AG09309 (cell line): Measurements from ENCODE around the gene PTPN1.

Experiments used
- DNase-seq: peaks from one replicate; pipeline ENCODE4 v3.0.0-alpha.2; 2010; ENCODE audit warnings: low read depth
- H3K4me3 ChIP-seq: 2 replicates; pipeline ENCODE4 v1.5.1; 2011; ENCODE audit warnings: mild to moderate bottlenecking, low read depth, low read length, moderate library complexity; ENCODE audit not compliant: control insufficient read depth
- CTCF ChIP-seq: IDR thresholded peaks from 2 replicates; pipeline ENCODE4 v1.5.1; 2011; ENCODE audit warnings: mild to moderate bottlenecking, low read depth, low read length, inconsistent platforms; ENCODE audit not compliant: insufficient read depth, control insufficient read depth; ENCODE audit errors: missing control alignments

Gene PTPN1

GRCh38 chr20:50591233-50591852, 81.2 kb downstream of the PTPN1 start:
- DNase-seq: no peak
- no peak for TF ChIP-seq CTCF
- H3K4me3 ChIP-seq: no peak overlapping the region

GRCh38 chr20:50592282-50593004, 82.3 kb downstream of the PTPN1 start:
- H3K4me3 ChIP-seq: no peak overlapping the region
- DNase-seq: no peak
- TF ChIP-seq CTCF: no peak

- TF ChIP-seq CTCF: no peak
- no peak for DNase-seq
- H3K4me3 ChIP-seq: no peak overlapping the region
These were observed 82.8 kb downstream of the PTPN1 start for GRCh38 chr20:50593005-50593335.

- H3K4me3 ChIP-seq: no peak overlapping the region
- no peak for DNase-seq
- no peak for TF ChIP-seq CTCF
These were observed 84.0 kb downstream of the PTPN1 start for GRCh38 chr20:50594231-50594590.

GRCh38 chr20:50594591-50595432, 84.6 kb downstream of the PTPN1 start:
- no peak for TF ChIP-seq CTCF
- no peak overlapping the region for H3K4me3 ChIP-seq
- no peak for DNase-seq

- DNase-seq: no peak
- no peak for TF ChIP-seq CTCF
- no peak overlapping the region for H3K4me3 ChIP-seq
These were observed 85.3 kb downstream of the PTPN1 start for GRCh38 chr20:50595433-50595895.
